Muscle of arm (tissue), 12 donors: ENCODE measurements around the gene HOXD1. TPM values are rescaled to one million over a fixed set of nuclear protein-coding genes. Genes with fewer than 3 reads are reported as not detected.
A peak's percentile ranks its signal among the peaks of the same experiment; 100 is the strongest.

Source experiments
- DNase-seq: peaks from one replicate; pipeline ENCODE4 v3.0.0-alpha.2; 2013
- polyA plus RNA-seq, 12 donors: library from polyadenylated mRNA; unstranded; fragments of 120-200 nt; gene quantifications; one replicate each; pipeline ENCODE4 v1.2.1, GENCODE V29; 2013; ENCODE audit not compliant: insufficient read length in 12 of 12

HOXD1 gene
- polyA plus RNA-seq, 12 donors, result 0.85 to 2.6 (median 1.4) TPM; not detected in 2

DNA sequence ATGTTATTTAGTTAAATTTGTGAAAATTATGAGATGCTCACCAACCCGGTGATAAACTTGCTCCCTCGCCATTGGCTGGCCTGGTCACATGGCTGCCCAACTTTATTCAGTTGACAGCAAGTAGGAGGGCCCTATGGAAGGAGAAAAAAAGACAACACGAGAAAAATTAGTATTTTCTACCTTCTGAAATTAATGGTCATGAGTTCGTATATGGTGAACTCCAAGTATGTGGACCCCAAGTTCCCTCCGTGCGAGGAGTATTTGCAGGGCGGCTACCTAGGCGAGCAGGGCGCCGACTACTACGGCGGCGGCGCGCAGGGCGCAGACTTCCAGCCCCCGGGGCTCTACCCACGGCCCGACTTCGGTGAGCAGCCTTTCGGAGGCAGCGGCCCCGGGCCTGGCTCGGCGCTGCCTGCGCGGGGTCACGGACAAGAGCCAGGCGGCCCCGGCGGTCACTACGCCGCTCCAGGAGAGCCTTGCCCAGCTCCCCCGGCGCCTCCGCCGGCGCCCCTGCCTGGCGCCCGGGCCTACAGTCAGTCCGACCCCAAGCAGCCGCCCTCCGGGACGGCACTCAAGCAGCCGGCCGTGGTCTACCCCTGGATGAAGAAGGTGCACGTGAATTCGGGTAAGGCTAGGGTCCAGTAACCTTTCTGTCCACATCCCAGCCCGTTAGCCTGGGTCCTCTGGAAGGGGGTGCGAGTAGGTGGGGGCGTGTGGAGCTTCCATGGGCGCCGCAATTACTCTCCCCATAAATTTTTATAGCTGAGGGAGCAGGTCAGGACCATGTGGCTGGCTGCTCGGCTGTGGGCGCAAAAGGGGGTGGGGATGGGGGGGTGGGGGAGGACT lies 36.8 kb upstream of the HOXD1 start, which contains the start of gene HOXD4:
Gene HOXD4, plus strand, starts transcription at position 109 of the 846 bp plus-strand sequence. Its CDS starts 84 bp downstream, at position 193.
- no peak for DNase-seq

DNA sequence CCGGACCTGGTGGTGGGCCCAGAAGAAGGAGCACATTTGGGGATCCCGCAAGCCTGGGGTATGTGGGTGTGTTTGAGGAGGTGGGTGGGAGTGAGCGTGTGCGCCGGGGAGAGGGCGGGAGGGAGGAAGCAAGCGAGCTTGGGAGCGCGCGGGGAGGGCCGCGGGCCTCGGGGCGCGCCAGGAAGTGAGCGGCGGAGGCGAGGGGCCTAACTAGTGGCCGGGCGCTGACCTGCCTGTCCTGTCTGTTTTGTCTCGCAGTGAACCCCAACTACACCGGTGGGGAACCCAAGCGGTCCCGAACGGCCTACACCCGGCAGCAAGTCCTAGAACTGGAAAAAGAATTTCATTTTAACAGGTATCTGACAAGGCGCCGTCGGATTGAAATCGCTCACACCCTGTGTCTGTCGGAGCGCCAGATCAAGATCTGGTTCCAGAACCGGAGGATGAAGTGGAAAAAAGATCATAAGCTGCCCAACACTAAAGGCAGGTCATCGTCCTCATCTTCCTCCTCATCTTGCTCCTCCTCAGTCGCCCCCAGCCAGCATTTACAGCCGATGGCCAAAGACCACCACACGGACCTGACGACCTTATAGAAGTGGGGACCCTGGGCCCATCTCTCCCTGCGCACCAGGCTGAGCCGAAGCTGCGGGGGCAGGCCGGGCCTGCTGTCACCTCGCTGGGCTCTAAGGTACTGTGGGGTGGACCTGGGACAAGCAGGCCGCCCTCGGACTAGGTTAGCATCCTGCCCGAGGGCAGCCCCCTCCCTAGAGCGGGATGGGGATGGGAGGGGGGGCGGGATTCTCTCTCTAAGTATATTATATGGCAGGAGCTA lies 35.9 kb upstream of the HOXD1 start:
- DNase-seq, result no peak

DNA sequence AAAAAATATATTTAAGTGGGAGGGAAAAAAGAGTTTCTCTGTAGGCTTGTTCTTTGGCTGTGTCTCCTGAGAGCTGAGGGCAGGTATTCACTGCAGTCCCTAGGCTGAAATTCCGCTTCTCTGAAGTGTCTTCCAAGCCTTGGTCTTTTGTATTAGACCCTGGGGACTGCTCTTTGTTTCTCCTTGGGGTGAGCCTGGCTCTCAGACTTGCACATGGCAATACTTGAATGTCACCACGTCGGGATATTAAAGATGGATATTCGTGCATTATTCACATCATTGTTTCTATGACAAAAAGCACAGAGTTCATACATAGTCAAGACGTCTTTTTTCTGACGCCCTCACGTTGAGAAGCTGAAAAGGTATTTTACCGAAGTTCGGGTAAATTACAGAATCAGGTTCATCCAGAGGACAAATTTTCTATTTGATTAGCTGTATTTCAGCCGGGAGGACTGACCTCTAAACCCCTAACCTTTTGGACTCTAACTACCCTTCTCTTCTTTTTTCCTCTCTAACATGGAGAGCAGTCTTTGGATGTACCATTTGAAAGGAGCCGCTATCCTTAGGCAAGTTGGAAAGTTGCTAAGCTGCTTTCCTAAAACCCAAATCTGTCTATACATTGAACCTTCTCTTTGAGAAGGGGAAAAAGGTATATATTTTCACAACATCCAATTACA lies 33.8 kb upstream of the HOXD1 start:
- no peak for DNase-seq

DNA sequence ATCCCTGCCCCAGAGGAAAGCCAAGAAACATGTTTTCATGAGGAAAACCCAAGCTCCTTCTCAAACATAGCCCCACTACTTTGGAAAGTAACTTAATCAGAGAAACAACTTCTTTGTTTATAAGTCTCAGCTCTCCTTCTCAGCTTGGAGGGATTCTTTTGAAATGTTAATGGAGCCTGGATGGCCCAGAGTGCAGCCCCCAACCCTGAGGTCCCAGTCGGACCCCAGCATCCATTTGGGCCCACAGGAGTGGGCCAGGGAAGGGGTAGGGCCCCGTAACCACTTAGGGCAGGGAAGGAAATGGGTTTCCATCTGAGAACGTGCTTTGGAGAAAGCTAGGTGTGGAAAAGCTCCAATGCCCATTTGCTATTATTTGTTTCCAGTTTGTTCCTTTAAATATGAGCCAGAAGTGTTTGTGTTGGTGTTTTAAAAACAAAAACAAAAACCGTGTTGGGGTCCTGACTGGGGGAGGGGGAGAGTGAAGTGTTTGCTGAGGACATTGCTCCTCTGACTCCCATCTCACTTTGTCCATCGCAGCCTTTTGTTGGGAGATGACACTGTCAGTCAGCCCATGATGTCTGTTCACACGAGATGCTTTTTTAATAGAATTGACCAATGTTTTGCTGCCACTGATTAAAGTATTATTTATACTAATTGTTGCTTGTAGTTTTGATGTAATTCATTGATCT lies 33.0 kb upstream of the HOXD1 start:
- no peak for DNase-seq

DNA sequence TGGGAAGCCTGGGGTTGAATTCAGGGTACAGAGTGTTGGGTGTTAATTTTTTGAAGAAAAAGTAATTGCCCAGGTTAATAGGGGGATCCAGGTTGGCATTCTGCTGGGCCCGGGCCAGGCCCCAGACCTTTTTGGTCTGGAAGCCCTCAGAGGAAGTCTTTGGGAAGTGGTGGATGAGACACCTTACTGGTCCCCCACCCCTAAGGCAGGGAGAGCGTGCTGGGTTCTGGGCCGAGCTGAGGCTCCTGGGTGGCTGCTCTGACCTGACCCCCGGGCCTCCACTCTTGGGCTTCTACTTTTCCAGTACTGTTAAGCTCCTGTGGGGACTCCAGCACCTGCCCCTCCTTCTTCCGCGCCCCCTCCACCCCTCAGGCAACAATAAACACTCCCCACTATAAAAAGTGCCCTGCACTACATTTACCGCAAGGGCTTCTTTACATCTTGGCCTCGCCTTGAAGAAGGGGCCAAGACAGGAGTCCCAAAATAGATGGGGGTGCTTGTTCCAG lies 32.1 kb upstream of the HOXD1 start:
- DNase-seq, result no peak

DNA sequence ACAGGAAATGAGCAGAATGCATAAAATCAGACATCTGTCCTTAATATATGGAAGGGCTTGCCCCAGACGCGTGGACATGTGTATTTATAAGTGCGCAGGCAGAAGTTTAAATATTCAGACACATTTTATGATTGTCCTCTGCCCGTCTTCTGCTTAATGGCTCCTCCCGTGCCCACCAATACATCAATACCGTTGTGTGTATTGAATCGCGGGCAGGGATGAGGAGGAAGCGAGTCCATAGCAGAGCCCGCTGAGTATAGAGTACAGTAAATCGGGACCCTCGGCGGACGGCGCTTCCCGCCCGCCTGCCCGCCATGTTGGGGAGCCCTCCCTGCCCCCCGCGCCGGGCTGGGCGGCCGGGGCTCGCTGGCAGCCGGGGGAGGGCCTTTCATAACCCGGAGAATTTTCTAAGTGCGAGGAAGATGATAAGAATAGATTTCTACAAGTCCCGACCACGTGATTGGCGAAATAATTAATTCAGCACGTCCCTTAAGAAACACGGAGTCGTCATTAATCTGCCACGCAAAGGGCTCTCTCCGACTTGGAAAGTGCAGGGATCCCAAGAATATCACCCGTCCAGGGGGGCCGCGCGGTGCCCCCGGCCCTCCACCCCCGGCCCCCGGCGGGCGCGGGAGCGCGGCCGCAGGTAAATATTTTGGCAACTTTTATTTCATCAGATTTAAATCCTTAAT lies 31.5 kb upstream of the HOXD1 start, which contains the start of gene HOXD3:
Gene HOXD3, plus strand, starts transcription at position 501 of the 692 bp plus-strand sequence. CDS start 11,808 bp downstream, outside the sequence.
- DNase-seq, result no peak

DNA sequence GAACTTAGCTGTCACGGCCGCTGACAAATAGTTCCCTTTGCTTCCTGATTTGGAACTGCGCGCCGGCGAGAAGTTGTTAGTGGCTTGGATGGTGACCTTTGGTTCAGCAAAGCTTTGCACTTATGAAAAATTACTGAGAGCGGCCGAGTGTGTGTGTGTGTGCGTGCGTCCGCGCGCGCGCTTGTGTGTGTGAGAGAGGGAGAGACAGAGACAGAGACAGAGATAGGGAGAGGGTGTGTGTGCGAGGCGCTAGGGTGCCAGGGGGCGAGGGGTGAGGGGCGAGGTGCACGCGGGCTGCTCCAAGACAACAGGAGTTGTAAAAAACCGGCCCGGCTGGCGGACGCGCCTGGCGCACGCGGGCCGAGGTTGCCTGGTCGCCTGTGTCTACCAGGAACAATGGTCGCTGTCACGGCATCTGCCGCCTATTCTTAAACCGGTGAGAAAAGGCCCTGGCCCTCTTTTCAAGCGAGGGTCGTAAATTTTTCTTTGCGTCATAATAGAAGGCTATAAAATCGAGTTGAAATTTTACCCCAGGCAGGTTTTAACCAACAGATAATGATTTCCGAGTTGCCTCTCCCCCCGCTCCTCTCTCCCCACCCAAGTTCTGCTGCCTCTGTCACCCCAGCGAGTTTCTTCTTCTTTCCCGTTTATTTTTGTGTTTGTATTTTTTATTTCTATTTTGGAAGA lies 30.8 kb upstream of the HOXD1 start:
- no peak for DNase-seq

DNA sequence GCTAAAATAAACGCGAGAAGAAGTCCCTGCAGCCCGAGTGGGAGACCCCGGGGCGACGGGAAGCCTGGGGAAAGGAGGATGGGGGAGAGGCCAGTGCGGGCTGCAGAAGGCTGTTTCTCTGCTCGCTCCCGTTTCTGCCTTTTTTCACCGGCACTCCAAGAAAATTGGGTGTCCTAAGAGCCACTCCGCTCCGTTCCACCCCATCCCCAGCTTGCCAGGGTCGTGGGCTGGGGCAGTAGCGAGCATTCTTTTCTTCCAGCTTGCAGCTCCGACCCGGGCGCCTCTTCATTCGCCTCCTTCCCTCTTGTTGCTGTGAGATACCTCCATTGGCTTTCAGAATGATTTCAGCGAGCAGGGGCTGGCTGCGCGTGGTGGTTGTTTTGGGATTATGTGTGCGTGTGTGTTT lies 30.3 kb upstream of the HOXD1 start:
- no peak for DNase-seq

DNA sequence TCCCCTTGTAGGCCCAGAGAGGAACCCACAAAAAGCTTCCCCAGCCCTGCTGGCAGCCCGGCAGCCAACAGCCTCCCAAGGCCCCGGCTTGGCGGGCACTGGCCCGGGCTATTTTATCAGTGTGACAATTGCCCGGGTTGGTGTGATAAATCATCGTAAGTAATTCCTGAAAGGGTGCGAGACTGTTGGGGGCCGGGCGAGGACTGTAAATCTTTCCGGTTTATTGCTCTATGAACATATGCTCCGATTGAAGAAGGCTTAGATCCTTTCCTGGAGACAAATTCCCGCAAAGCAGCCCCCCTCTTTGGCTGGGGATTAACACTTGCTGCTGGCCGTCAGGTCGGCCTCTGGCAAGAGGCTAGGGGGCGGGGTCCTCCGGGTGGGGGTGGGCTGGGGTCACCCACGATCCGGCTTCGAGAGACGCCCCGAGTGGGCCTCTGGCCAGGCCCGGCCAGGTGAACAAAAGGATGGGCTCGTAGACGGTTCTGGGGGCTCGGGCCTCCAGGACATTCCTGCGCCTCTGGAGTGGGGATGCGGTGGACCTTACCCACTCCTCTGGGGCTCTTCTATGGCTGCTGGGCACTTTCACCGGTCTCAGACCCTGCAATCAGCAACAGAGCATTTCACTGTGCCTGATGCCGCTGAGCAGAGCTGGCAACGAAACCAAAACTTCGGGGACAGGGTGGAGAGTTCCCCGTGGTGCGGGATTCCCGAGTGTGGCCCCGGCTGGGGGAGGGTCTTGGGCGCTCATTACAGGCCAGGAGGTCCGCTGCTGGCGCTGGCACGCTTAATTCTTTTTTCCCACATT lies 29.4 kb upstream of the HOXD1 start:
- DNase-seq, result no peak

DNA sequence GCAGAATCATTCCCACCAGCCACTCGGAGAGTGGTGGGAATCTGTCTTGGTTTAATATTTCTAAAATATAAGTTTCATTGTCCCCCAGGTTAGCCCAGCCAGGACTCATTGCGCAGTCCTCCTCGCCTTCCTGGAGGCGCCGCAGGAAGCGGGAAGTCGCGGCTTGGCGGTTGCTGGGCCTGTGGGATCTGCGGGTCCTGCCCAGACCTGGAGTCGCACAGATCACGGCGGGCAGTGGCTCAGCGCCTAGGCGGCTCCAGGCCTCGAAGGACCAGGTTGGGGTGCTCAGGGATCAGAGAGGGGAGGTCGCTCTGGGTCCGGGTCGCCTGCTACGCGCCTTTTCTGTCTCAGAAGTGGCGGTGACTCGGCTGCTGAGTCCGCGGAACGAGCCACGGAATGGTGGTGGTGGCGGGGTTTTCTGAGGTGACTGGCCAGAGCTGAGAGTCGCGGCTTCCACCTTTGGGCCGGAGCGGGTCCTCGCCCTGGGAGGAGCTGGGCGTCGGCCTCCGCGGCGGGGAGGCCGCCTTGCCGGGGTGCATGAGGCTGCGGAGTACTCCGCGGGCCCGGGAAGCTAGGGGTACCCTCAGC lies 28.7 kb upstream of the HOXD1 start:
- DNase-seq, result no peak

DNA sequence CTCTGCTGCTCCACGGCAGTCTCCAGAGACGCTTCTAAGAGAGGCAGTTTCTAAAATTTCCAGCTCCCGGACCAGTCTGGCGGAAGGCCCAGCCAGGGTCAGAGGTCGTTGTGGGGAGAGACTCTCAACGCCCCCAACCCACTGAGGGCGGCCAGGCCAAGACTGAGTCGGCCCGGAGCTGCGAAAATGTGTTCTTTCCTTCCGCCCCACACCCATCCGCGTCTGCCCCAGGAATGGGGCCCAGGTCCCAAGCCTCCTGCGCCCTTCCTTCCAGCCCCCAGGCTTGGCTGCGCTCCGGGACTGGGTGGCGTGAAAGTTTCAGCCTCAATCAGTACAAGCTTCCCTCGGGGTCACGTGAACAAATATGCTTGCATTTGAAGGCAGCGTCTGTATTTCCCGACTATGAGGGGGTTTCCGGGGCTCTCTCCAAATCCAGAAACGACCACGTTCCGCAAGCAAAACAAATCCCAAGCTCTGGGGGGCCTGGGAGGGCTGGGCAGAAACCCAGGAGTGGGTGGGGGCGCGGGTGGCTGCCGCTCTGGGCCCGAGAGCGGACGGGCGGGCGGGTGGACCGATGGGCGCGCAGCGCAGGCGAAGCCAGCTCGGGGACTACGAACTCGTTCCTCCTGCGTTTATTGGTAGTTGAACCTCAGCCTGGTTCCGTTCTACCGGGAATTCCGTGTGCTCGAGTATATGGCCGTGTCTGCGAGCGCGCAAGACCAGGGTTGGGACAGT lies 28.1 kb upstream of the HOXD1 start:
- peak; percentile 49 for DNase-seq

DNA sequence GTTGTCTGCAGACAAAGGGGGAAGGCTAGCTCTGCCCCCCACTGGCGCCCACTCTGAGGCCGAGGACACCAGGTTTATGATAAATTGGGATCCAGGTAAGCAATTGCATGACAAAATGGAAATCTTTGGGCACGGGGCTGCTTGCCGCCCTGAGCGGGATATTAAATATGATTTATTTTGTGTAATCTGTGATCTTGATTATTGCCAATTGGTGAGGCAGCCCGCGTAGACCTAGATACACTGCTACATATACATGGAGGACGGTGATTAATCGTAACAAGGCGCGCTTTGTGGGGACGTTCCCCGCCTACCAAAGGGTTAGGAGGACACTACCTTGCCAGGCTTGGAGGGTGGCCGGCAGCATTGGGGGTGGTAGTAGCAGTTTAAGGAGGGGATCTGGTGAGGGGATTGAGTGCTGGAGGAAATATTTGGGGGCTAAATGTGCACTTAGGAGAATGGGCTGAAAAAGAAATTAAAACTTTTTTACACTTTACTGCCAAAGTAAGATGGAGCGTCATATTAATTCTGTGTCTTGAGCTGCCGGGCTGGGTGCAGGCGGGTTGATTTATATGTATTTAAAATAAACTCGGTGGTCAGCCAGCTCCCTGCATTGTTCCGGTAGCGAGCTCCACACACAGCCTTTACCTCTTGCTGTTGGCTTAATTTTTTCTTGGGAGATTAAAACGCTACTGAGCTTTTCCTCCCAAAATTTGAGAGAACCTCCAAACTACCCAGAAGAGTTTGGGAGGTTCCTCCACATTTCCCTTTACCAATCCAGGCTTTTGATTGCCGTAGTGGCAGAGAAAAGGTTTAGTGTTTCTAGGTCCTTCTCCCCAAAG lies 27.3 kb upstream of the HOXD1 start:
- no peak for DNase-seq

DNA sequence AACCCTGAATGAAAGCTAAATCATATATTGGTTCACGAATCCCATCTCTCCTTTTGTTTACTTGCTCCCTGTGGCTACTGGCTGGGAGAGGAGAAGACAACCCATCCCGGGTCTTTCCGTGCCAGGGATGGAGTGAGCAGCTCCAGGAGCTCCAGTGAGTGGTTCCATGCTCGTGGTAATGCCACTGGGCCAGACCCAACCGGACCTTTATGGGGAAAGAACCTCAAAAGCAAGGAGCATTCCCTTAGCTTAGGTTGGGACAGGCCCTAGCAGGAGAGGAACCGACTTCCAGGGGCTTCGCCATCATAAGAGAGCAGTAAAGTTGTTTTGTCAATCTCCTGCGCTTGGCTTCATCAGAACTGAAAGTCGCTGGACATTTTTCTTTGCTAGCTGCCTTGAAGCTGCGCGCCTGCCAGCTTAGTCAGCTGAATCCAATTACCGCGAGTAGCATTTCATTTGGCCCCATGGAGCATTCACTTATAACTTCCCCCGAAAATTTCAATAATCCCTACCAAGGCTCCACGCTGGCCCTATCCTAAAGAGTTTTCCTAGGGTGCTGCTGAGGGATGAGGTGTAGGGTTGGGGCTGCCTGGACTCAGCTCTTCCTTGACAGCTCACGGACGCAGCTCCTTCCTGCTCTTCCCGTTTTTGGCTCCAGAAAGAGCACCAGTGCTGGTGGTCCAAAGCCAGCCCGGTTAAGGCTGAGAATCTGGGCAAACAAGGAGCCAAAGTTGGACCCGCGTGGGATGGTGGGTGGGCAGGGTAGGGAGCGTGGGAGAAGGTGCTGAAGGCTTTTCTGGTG lies 26.4 kb upstream of the HOXD1 start:
- peak; percentile 83 for DNase-seq

DNA sequence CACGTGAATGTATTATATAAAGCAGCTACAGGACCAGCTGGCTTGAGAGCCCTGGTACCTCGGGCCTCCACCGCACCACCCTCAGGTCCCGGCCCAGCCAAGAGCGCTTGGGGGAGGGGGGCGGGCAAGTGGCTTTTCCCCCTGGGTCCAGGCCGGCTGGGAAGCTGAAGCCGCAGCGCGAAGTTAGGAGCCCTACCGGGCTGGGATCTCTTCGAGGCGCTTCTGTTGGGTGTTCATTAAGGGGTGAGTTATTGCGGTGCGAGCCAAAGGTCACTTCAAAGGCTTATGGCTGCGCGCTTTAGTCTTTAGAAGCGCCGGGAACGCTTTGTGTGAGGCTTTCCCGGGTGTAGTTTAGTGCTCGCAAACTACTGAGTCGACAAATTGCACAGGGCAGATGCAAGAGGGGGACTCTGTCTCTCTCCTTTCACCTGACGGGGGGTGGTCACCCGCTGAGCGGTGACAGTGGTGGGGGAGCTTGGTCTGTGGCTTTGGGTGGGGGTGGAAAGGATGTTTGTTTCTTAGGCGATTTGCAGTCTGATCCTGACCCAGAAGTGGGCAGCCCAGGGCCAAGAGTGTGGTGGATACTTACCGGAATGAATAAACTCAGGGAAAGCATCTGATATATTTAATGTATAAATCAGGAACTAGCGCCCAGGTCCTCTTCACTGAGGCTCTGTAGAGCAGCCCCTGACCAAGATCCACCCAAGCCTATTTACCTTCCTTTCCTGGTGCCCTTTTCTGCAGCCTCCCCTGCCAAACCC lies 25.4 kb upstream of the HOXD1 start:
- DNase-seq, result no peak

DNA sequence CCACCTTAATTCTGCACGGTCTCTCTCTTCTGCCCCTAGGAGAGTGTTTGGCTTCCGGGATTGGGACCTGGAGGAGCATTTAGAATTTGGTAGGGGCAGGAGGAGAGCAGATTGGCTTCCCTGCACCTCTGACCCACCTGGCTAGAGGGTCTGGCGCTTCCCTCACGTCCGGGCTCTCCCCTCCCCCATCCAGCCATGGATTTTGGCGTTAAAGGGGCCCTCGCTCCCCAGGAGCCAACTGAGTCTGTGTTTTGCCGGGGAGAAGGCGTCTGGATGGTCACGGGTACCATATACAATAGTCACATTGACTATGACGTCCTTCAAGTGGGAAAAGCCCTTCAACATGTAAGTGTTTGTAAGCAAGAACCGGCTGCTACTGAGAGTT lies 24.8 kb upstream of the HOXD1 start:
- no peak for DNase-seq
